Activated naive CD8-positive, alpha-beta T cell treated with anti-CD3 and anti-CD28 coated beads, Interleukin-2, amount 50 U/mL, for 16 hours (primary cell): ENCODE measurements around the gene DPH2.

Source experiments
- DNase-seq: peaks from one replicate; pipeline ENCODE4 v3.0.0-alpha.2; 2020; ENCODE audit warnings: low read depth, low spot score

DPH2 gene, protein sequence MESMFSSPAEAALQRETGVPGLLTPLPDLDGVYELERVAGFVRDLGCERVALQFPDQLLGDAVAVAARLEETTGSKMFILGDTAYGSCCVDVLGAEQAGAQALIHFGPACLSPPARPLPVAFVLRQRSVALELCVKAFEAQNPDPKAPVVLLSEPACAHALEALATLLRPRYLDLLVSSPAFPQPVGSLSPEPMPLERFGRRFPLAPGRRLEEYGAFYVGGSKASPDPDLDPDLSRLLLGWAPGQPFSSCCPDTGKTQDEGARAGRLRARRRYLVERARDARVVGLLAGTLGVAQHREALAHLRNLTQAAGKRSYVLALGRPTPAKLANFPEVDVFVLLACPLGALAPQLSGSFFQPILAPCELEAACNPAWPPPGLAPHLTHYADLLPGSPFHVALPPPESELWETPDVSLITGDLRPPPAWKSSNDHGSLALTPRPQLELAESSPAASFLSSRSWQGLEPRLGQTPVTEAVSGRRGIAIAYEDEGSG

DNA sequence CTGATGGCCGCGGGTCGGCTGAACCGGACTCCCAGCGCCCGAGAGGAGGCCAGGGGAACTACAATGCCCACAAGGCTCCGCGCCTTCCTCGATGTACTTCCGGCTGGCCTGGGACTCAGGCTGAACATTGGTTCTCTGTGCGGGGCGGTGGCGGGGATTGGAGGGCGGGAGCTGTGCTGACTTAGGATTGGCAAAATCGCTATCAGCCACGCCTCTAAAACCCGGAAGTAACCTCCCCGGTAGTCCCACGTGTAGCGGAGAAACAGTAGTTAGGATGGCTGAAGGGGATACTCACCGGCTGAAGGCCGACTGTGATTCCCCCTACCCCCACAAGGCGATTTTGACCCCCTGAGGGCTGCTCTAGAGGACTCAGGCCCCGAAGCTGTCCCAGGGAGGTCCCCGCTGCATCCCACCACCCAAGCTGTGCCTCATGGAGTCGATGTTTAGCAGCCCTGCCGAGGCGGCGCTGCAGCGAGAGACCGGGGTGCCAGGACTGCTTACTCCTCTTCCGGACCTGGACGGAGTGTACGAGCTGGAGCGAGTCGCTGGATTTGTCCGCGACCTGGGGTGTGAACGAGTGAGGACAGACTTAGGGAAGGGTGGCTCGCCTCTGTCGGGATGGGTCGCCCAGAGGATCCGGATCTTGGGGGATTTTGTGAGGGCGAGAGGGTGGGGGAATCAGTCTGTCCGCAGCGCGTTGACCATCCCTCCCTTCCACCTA is at the start of gene DPH2:
Gene DPH2, plus strand, starts transcription at position 265 of the 721 bp plus-strand sequence. Its CDS starts 166 bp downstream, at position 431.
- peak; percentile 92 for DNase-seq

DNA sequence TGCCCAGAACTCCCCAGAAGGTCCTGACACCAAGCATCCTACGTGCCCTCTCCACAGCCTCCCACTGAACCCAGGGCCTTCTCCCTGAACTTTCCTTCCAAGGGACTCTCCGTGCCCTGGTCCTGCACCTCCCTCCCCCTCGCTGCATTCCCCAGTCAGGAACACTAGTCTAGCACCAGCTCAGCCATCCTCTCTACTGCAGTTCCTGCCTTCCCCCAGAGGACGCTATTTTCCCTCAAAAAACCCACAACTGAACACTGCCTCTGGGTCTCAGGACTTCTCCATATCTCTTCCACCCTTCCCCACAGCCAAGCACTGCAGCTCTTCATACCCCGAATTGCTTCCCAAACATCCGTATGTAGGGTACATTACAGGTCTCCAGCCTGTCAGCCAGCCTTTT is 48.8 kb upstream of the DPH2 start:
- no peak for DNase-seq

DNA sequence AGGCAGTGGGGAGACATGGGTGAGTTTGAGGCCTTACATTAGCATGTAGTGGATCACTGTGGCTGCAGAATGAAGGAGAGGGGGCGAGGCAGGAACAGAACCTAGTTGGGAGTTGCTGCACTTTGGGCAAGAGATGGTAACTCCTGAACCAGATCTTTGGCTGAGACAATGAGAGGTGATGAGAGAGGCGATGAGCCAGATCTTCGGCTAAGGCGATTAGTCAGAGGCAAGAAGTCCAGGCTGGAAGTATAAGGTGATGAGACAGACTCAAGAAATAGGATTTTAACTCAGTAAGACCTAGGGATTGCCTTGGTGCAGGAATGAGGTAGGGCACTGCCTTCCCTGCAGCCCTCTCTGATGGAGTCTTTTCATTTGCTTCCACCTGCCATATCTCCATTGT is 45.3 kb upstream of the DPH2 start:
- DNase-seq = no peak

DNA sequence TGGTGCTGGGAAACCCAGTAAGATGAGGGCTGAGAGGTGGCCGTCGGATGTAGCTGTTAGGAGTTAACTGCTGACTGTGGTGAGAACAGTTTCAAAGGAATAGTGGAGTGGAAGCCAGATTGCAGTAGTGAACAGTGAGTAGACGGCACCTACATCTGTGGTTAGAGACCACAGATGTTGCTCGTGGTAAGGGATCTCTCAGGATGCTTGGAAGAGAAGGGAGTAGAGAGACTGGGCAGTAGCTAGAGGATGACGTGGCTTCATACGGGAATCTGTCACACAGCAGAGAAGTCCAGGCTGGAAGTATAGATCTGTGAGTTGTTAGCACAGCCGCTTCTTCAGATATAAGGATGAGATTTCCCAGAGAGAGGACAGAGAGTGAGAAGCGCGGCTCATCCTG is 44.0 kb upstream of the DPH2 start:
- DNase-seq = no peak

DNA sequence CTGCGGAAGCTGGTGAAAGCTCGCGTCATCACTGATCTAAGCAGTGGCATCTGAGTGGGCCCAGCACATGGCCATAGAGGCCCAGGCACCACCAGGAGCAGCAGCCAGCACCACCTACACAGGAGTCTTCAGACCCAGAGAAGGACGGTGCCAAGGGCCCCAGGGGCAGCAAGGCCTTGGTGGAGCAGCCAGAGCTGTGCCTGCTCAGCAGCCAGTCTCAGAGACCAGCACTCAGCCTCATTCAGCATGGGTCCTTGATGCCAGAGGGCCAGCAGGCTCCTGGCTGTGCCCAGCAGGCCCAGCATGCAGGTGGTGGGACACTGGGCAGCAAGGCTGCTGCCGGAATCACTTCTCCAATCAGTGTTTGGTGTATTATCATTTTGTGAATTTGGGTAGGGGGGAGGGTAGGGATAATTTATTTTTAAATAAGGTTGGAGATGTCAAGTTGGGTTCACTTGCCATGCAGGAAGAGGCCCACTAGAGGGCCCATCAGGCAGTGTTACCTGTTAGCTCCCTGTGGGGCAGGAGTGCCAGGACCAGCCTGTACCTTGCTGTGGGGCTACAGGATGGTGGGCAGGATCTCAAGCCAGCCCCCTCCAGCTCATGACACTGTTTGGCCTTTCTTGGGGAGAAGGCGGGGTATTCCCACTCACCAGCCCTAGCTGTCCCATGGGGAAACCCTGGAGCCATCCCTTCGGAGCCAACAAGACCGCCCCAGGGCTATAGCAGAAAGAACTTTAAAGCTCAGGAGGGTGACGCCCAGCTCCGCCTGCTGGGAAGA is 39.5 kb upstream of the DPH2 start:
- DNase-seq = no peak

DNA sequence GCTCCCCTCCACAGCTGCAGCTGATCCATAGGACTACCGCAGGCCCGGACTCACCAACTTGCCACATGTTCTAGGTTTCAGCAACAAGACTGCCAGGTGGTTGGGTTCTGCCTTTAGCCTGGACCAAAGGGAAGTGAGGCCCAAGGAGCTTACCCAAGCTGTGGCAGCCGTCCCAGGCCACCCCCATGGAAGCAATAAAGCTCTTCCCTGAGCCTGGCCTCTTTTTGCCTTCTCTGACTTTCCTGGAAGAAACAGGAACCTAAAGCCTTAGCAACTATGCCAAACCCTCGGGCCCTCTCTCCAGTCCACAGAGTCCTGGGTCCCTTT is 38.9 kb upstream of the DPH2 start:
- DNase-seq = no peak

DNA sequence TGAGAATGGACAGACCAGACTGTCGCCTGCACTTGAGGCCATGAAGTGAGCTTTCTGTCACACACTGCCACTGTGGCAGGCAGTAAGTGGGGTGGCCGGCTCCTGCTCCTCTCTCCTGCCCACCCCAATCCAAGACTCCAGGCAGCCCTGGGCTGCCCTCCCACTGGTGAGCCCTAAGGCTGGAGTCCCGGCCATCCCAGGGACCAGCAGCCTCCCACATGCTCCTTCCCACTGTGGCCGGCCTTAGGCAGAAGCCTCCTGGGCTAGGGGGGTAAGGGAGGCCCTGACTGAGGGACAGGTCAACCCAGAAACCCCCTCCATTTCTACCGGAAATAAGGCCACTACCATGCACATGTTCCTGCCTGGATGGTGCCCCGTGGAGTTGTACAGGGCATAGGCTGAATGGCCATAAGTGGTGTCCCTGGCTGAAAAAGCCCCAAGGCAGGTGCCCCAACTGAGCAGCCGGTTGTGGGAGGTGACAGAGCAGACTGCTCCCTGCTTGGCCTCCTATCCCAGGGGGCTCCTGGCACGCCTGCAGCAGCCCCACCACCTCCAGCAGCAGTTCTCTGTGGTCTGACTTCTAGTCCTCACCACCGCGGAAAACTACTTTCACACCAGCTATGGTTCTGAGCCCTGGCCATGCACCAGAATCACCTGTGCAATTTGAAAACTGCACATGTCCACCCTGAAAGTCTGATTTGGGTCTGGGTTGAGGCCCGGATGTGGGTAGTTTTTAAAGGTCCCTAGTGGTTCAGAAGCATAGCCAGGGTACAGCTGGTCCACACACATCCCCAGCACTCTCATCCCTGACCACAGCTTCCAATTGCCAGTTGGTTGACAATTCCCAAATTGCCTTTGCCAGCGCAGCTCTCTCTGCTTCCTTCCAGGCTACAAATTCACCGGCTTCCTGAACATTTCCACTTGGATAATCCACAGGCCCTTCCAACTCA is 37.8 kb upstream of the DPH2 start:
- DNase-seq = no peak

DNA sequence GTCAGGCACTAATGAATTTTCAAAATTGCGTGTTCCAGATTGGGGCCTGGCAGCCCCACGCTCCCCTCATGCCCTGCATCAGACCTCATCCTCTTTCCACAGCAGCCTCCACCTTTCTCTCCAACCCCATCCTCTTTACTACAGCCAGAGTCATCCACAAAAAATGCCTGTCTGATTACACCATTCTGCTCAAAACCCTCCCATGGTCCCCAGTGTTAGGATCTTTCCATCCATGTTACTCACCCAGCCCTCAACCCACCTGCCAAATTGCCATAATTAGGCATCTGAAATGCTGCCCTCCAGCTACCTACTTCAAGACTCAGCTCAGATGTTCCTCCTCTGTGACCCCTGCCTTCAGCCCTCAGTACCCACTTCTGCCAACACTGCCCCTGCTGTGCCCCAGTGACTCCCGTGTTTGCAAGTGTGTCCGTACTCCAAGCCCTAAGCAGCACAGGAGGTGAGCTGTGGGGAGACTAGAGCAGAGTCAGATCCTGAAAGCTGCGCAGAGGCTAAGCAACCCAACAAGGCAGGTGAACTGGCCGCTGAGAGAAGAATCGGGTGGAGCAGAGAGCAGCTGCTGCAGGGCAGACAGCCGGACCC is 36.9 kb upstream of the DPH2 start:
- no peak for DNase-seq

DNA sequence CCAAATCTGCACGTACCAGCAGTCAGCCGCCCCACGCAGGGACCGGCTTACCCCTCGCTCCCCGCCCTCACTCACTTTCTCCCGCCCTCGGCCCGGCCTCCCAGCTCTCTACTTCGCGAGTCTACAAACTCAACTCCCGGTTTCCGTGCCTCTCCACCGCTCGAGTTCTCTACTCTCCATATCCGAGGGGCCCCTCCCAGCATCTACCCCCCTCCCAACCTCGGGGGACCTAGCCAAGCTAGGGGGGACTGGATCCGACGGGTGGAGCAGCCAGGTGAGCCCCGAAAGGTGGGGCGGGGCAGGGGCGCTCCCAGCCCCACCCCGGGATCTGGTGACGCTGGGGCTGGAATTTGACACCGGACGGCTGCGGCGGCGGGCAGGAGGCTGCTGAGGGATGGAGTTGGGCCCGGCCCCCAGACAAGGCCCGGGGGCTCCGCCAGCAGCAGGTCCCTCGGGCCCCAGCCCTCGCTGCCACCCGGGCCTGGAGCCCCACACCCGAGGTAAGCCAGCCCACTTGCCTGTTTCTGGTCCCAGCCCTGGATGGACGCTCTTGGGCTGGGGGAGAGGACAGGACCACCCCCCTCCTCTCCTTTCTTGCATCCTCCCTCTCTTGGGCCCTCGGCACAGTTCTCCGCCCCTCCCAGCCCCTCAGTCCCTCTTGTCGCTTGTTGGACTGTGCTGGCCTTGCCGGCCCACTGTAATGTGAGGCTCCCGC is 36.3 kb upstream of the DPH2 start, which contains the start of gene ARTN:
Gene ARTN, plus strand, starts transcription at position 416 of the 715 bp plus-strand sequence. CDS start 1,856 bp downstream, outside the sequence.
- no peak for DNase-seq

DNA sequence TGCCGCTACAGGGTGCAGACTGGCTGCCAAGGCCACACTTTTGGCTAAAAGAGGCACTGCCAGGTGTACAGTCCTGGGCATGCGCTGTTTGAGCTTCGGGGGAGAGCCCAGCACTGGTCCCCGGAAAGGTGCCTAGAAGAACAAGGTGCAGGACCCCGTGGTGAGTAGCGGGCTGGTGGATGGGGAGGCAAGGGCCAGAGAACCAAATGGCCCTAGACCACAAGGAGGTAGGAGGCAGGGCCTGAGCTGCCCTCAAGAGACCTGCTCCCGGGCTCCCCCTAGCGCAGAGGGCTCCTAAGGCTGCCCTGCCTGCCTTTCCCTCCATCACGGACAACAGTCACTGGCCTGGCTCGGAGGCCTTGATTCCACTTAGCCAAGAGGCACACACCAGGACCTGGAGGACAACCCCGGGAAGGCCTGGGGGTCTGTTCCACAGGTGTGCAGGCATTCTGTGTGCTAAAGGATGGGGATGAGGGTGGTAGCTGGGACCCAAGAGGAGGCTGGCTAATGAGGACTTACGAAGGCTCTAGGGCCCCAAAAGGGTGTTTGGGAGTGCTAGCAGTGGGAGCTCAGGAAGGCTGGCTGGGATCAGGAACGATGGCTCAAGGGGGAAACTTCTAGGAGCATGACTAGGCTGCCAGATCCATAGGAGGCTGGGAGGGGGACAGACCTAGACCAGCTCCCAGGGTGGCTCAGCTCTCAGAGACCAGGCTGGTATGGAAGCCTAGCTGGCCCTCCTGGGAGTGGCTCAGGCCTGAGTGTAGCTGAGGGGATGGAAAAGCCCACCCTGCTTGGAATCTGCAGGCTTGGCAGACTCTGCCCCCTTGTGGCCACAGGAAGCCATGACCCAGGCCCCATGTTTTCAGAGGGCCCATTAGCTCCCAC is 35.5 kb upstream of the DPH2 start:
- DNase-seq = peak; percentile 19

DNA sequence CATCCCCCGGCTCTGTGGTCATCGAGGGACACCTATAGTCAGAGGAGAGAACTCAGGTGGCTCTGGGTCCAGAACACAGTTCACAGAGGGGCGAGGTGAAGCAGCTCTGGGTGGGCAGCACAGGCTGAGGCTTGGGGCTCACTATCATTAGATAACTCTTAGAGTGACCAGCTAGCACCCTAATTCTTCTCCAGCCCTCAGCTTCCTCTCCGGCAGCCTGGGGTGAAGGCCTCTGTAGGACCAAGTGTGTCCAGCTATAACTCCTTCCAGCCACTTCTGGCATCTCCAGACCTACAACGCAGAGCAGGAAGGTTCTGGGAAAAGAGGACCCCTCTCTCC is 34.9 kb upstream of the DPH2 start:
- no peak for DNase-seq

DNA sequence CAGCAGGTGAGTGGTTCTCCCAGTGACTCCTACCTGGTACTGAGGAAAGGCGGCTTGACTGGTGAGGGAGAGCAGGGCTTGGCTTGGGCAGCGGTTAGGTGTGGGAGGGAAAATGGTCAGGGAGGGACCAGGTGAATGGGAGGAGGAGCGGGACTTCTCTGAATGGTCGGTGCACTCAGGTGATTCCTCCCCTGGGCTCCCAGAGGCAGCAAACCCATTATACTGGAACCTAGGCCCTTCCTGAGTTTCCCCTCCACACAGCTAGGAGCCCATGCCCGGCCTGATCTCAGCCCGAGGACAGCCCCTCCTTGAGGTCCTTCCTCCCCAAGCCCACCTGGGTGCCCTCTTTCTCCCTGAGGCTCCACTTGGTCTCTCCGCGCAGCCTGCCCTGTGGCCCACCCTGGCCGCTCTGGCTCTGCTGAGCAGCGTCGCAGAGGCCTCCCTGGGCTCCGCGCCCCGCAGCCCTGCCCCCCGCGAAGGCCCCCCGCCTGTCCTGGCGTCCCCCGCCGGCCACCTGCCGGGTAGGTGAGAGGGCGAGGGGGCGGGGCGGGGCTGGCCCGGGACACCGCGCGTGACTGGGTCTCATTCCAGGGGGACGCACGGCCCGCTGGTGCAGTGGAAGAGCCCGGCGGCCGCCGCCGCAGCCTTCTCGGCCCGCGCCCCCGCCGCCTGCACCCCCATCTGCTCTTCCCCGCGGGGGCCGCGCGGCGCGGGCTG is 33.9 kb upstream of the DPH2 start:
- no peak for DNase-seq

DNA sequence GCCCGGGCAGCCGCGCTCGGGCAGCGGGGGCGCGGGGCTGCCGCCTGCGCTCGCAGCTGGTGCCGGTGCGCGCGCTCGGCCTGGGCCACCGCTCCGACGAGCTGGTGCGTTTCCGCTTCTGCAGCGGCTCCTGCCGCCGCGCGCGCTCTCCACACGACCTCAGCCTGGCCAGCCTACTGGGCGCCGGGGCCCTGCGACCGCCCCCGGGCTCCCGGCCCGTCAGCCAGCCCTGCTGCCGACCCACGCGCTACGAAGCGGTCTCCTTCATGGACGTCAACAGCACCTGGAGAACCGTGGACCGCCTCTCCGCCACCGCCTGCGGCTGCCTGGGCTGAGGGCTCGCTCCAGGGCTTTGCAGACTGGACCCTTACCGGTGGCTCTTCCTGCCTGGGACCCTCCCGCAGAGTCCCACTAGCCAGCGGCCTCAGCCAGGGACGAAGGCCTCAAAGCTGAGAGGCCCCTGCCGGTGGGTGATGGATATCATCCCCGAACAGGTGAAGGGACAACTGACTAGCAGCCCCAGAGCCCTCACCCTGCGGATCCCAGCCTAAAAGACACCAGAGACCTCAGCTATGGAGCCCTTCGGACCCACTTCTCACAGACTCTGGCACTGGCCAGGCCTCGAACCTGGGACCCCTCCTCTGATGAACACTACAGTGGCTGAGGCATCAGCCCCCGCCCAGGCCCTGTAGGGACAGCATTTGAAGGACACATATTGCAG is 33.2 kb upstream of the DPH2 start:
- DNase-seq = no peak

DNA sequence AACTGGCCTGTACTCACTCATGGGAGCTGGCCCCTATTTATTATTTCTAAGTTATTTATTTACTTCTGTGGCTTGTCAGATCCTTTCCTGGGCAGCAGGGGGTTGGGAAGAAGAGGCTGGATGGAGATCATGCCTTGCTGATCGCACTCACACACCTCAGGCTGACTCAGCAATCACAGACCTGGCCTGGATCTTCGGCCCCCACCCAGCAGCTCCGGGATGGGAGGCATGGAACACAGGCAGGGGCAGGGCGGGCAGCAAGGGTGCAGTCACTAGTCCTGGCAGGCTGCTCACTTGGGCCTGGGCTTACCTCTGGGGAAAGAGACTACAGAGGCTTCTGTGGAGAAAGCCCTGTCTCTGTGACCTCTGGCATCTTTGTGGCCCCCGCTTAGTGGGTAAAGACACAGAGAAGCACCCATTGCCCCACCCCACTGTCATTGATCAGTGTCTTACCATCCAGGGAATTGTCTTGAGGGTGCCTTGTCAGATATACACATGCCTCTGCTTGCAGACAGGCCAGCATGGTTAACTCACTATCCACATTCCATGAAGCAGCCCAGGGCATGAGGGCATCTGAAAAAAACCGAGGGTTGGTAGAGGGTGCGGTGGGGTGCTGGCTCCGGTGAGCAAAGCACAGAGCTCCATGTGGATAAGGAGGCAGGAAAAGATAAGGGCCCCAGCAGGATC is 32.5 kb upstream of the DPH2 start:
- DNase-seq = no peak

DNA sequence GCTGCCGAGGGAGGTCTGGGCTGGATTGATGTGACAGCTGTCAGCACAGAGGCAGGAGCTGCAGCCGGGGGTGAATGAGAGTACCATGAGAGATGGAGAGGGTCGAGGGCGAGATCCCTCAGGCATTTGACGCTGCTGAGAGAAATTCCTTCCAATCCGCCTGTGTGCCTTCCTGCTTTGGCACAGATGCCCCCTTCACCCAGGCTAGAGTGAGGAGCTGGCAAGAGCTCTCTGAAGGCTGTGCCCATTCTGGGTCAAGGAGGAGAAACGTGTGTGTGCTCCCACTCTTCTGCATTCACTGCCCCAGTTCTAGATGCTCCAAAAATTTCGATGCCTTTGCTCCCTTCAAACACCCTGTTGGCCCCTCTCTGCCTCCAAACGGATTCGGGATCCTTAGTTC is 31.4 kb upstream of the DPH2 start:
- DNase-seq = no peak

DNA sequence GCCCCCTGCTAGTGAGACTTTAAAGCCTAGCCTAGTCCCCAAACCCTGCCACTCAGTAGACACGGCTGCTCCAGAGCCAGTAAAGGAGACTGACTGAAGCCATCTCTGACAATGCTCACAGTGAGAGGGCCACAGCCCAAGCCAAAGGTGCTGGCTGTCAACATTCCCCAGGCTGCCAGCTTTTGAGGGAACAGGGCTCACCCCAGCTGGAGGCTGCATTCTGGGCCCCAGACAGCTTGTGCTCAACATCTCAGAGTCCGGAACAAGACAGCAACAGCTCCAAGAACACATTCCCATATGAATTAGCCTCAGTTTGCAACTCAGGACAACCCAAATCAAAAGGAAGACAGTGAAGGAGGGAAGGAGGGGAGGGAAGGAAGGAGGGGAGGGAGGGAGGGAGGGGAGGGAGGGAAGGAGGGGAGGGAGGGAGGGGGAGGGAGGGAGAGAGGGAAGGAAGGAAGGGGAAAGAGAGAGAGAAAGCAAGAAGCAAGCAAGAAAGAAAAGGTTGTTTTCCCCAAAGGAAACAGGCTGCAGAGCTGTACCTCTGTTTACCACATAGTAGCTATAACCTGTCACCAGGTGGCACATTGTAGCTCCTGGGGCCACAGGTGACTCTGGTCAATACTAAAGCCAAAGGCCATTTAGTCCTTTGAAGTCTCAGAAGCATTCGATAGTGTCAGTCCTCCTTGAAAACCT is 30.8 kb upstream of the DPH2 start:
- no peak for DNase-seq

DNA sequence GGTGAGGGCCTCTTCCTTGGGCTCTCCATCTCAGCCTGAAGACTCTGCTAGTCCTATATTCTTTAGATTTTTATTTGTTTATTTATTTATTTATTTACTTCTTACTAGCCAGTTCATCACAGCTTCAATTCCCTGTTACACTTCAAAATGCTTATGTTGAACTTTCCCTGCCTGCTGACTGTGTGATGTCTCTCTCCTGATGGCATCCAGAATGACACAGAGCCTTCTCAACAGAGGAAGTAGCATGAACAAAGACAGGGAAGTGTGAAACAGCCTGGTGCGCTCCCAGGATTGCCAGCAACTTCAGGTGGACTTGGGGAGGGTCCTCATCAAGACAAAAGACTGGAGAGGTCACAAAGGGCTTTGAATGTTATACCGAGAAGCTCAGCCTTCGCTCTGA is 27.4 kb upstream of the DPH2 start:
- no peak for DNase-seq
